GM18517 (cell line): ENCODE data around the gene INPPL1.

Source experiments
- ATAC-seq: cut with Tn5 transposase; IDR thresholded peaks from one replicate; pipeline ENCODE4 v1.9.1; 2021; ENCODE audit warnings: mild to moderate bottlenecking, moderate library complexity; ENCODE audit not compliant: unreplicated experiment

Gene INPPL1

GRCh38 chr11:72280037-72280436, 55.5 kb downstream of the INPPL1 start:
- ATAC-seq: no peak

GRCh38 chr11:72280726-72281315, 56.3 kb downstream of the INPPL1 start:
- no peak for ATAC-seq

GRCh38 chr11:72283947-72284346, 59.4 kb downstream of the INPPL1 start:
- no peak for ATAC-seq

- ATAC-seq: no peak
These were observed 62.7 kb downstream of the INPPL1 start for GRCh38 chr11:72287293-72287692.
